GM12892 (cell line): Measurements from ENCODE around the gene RXRA.

Experiments used
- DNase-seq: peaks from one replicate; pipeline ENCODE4 v3.0.0; 2011; ENCODE audit not compliant: insufficient read length
- FAIRE-seq: peaks from 2 replicates; lab custom pipeline; 2011; peaks lifted over from hg19 to GRCh38; lab: Jason Lieb, UNC
- POLR2A ChIP-seq: IDR thresholded peaks from 2 replicates; pipeline ENCODE4 v1.6.1; 2011; ENCODE audit warnings: low read depth, low read length, control low read depth
- POLR2AphosphoS5 ChIP-seq: IDR thresholded peaks from 2 replicates; pipeline ENCODE4 v1.6.1; 2011; ENCODE audit warnings: low read depth, low read length, control low read depth
- TAF1 ChIP-seq: IDR thresholded peaks from 2 replicates; pipeline ENCODE4 v1.6.1; 2011; ENCODE audit warnings: low read depth, mild to moderate bottlenecking, control low read depth, low read length, borderline replicate concordance

RXRA gene

DNA sequence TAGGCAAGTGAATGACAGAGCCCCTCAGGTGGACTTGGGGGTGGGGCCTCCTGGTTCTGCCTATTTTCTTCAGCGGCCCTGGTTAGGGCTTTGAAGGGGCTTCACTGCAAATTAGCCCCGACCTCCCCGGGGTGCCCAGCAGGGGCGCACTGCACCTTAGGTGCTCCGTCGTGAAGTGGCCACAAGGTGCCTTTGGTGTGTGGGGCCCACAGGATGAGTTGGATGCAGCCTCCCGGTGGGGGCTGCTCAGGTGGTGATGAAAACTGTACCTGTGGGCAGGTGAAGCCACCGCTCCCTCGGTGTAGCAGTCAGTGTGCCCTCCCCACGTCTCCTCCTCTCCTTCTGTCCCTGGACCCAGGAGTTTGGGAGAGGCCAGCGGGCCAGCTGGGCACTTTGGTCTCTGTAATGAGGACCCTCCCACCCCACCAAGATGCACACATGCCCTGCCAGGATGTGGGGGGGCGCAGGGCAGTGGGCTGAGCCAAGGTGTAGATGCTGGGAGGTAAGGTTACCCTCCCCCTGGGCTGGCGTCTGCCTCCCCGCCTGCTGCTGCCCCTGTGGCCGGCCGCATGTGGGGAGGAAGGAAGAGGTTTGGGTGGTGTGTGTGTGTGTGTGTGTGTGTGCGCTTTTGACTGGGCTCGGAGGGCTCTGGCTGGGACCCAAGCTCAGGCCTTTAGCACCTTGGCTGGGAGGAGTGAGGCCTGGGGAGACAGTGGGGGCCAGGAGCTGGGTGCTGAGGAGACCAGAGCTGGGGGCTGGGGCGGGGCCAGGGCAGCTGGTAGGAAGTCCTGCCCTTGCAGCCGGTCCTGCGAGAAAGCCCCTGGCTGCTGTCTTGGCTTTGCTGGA is 55.6 kb downstream of the RXRA start:
- TF ChIP-seq TAF1 (no peak), POLR2A (no peak), POLR2AphosphoS5 (no peak)
- DNase-seq: no peak
- peak; percentile 57 for FAIRE-seq

DNA sequence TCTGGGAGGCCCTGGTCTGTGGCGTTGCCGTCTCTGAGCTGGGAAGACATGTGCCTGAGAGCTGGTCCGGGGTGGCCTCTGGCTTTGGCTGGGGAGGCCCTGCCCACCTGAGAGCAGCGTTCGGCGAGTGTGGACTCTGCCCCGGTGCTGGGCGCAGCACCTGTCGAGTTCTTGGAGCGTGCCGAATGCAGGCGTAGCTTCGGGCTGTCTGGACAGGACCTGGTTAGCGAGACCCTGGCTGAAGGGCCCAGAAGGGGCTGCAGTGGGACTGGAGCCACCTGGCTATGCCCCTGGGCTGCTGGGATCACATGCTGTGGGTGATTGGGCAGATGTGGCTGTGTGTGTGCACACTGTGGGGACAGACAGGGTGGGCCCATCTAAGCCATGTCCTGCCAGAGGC is 56.5 kb downstream of the RXRA start:
- no peak for DNase-seq
- no peak for FAIRE-seq
- TF ChIP-seq TAF1 (no peak), POLR2AphosphoS5 (no peak), POLR2A (no peak)

DNA sequence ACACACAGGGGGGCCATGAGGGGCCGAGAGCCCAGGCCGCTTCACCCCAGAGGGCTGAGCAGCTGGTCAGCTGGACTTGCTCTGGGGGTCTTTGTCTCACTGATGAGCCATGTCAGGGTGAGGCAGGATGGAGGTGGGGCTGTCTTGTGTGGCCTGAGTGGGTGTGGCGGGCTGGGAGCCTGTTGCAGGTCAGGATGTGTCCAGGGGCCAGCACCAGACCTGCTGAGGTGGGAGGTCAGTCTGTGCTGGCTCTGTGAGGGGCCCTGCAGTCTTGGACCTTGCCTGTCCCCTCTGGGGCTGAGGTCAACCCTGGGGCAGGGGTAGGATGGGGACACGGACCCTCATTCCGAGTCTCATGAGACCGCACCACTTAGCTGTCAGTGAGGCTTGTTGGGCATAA is 56.9 kb downstream of the RXRA start:
- DNase-seq (no peak), FAIRE-seq (no peak)
- TF ChIP-seq TAF1 (no peak), POLR2A (no peak), POLR2AphosphoS5 (no peak)

DNA sequence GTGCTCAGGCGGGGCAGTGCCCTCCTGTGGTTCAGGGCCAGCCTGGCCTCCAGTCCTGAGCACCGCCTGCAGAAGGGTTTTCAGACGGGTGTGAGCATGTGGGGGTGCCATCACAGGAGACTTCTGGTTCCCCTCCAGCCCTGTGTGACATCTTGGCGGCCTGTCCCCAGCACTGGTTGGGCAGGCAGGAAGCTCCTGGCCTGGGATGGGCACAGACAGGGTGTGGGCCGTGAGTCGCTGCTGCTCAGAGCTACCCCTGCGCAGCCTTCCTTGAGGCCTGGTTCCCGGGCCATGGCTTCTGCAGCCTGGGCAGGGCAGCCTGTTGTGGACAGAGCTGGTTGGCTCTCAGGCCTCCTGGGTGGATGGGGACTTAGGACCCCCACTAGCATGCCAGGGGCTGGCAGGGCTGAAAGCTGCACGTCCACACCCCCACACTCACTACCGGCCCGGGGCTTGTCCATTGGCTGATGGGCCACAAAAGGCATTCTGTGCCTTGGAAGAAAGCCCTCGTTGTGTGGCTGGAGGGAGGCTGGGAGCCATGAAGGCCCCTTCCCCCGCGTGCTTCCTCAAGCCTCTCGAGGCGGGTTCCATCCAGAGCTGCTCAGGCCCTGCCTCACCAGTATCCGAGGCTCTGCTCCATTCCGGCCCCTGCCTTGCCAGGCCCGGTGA is 58.7 kb downstream of the RXRA start:
- FAIRE-seq: no peak
- TF ChIP-seq POLR2AphosphoS5 (no peak), POLR2A (no peak), TAF1 (no peak)
- DNase-seq: no peak

DNA sequence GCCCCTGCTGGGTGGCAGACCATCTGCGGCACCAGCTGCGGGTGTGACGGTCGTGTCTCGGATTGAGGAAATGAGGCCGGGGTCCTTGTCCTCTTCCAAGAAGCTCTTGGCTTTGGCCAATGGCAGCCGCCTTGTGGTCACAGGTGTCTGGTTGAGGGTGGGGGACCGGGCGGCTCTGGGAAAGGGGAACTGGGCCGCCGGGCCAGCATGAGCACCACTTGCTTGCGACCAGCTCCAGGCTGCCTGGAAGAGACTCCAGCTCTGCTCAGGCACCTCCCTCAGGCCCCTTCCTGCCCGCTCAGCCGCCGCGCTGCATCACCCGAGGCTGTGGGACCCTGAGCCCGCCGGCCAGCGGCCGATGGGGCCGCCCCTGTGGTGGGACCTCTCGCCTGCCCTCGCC is 59.7 kb downstream of the RXRA start:
- FAIRE-seq: no peak
- no peak for TF ChIP-seq TAF1
- no peak for DNase-seq

DNA sequence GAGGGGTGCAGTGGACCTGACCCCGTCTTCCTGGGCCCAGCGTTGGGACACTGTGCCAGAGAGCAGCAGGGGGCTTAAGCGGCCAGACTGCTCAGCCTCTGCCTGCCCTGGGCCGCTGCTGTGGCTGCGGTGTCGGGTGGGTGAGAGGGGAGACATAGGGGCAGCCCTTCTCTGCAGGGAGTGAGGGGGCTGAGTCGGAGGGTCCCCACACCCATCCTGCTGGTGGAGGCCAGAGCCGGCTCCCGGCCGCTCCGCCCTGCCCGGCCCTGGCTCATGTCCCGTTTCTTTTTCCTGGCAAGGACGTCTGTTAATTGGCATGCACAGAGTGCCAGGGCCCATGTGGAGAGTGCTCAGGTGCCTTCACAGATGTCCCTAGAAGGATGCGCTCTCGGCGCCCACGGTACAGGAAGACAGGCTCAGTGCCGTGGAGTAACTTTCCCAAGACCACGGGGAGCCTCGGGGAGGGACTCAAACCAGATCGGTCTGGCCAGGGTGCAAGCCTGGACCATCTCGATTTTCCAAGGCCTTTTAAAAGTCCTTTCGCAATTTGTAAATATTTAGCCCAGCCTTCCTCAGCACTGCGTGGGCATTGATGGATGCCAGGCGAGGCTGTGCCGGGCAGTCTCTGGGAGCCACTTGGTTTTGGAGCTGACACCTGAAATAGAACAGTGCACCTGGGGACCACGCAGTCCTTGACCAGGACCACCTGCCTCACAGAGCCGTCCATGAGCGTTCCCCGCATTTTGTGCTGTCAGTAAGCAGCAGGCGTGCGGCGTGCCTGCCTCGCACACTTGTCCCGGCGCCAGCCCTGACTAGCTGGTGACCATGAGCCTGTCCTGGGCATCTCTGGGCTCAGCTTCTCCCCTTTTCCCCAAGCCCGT is 60.9 kb downstream of the RXRA start:
- DNase-seq (no peak), FAIRE-seq (no peak)
- TF ChIP-seq POLR2A: no peak
- no peak for TF ChIP-seq POLR2AphosphoS5
- no peak for TF ChIP-seq TAF1

DNA sequence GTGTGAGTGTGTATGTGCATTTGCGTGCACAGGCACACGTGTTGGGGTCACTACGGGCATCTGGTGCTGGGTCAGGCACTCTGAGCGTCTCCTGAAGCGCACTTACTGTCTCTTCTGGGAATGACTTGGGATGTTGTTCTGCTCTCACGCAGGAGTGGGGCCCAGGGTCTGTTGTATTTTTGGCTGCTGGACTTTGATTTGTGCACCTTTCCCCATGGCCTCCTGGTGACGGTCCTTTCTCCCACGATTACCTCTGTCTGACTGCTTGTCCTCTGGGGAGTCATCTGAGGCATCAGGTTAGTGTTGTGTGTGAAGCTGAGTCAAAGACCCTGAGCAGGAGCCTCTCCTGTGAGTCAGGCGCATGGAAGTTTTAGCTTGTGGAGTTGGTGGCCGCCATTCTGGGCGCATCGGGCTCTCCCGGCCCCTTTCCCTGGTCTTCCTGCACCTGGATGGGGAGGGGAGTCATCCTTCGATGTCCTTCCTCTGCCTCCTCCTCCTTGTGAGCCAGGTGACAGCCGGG is 62.1 kb downstream of the RXRA start:
- TF ChIP-seq POLR2A (no peak), TAF1 (no peak), POLR2AphosphoS5 (no peak)
- FAIRE-seq: no peak
- DNase-seq: no peak

DNA sequence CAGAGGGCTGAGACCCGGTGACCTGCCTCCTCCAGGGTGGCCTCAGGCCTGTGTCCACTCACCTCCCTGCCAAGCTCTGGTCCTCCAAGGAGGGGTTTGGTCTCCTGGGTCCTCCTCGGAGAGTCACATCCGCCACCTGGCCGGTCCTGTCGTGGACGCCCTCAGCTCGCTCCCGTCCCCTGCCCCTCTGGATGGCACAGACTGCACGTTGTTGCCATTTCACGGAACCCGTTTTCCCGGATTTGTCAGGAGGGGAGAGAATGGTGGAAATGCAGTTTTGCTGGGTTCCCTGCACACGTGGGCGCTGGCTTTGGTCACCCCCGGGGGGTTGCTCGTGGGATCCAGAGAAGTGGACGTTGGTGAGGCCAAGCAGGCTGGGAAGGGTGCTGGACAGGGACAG is 62.7 kb downstream of the RXRA start:
- FAIRE-seq (no peak), DNase-seq (no peak)
- no peak for TF ChIP-seq POLR2A
- TF ChIP-seq TAF1: no peak
- no peak for TF ChIP-seq POLR2AphosphoS5

DNA sequence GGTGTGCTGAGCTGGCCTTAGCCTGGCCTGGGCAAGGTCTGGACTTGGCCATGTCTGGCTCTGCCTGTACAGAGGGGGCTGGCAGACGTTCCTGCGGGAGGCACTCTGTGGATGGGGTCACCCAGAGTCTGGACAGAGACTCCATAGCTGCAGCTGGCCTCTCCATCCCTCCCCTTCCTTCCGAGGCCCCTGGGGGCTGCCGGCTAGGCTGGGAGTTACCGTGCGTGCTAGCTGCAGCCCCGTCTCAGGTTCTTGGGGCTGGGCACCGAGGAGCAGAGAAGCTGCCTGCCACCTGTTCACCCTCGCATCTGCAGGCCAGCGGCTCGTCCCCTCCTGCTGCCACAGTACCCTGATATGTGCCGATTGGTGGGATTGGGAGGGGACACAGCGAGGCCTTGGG is 63.4 kb downstream of the RXRA start:
- no peak for TF ChIP-seq POLR2AphosphoS5
- no peak for TF ChIP-seq TAF1
- no peak for TF ChIP-seq POLR2A
- DNase-seq: no peak
- no peak for FAIRE-seq

DNA sequence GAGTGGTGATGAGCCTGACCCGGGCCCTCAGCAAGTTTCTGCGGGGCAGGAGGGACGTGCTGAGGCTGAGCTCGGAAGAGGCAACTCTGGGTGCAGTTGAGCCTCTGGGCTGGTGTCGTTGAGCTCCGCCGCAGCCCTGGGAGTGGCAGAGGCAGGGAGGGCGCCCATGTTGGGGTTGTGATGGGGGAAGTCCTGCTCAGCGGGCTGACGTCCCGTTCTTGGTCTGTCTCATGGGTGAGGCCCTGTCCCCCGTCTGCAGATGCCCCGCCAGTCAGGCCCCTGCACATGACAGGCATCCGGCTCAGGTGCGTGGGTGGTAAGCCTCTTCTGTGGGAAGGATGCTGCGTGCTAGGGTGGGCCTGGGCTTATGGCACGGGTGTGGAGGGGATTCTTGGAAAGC is 64.3 kb downstream of the RXRA start:
- FAIRE-seq (no peak), DNase-seq (peak; percentile 76)
- TF ChIP-seq POLR2AphosphoS5 (peak; percentile 12; the same call in 1 of the 2 replicates), TAF1 (peak; percentile 44; the same call in 1 of the 2 replicates), POLR2A (0 out of 2 replicates have a peak, but pooled peaks have one; percentile 17)

DNA sequence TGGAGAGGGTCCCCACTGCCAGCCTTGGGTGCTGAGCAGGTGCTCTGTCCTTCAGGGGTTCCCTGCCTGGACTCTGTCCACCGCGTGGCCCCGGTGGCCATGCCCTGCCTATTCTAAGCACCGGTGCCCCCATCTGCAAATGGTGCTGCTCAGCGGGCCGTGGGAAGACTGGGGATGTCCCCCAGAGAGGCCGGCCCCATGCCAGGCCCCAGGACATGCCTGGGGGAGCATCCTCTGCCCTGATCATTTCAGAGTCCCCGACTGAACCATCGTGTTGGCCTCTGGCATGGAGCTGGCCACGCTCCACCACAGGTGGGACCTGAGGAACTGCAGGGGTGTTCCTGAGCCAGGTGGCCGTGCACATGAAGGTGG is 64.7 kb downstream of the RXRA start:
- no peak for DNase-seq
- no peak for FAIRE-seq
- TF ChIP-seq POLR2AphosphoS5: 0 out of 2 replicates have a peak, but pooled peaks have one; percentile 36
- TF ChIP-seq POLR2A: no peak
